IMR-90 (cell line): Measurements from ENCODE around the gene CEP128. TPM values are rescaled to one million over a fixed set of nuclear protein-coding genes. Genes with fewer than 3 reads are reported as not detected.
A peak's percentile ranks its signal among the peaks of the same experiment; 100 is the strongest.

Experiments
- ATAC-seq: fragments of 200-7000 bp; cut with Tn5 transposase; 2 replicates; pipeline ENCODE4 v1.9.1; 2020; ENCODE audit warnings: low read depth, mild to moderate bottlenecking, moderate library complexity
- BruUV-seq: library from RNA; stranded (reverse); fragments of 400-500 nt; replicated peaks from 2 replicates; lab custom pipeline; 2021; lab: Mats Ljungman, UMichigan
- CTCF ChIA-PET: fragments of 300-600 bp; formaldehyde crosslinking; extraction: SDS; loops from one replicate; lab custom pipeline; 2021; ENCODE audit warnings: antibody characterized with exemption; lab: Yijun Ruan, JAX
- POLR2A ChIA-PET: fragments of 300-600 bp; sonication (Branson Sonifier 250); formaldehyde crosslinking; loops from one replicate; lab custom pipeline; 2022; ENCODE audit warnings: antibody characterized with exemption; ENCODE audit not compliant: unreplicated experiment; lab: Charles Lee
- DNase-seq: peaks from one replicate; pipeline ENCODE4 v3.0.0; 2013
- H2AFZ ChIP-seq: replicated peaks from 2 replicates; pipeline ENCODE3; 2013; ENCODE audit warnings: low read length, mild to moderate bottlenecking; ENCODE audit not compliant: poor library complexity
- H2AK5ac ChIP-seq: 2 replicates; pipeline ENCODE4 v1.6.1; 2013; ENCODE audit warnings: low read depth, low read length, inconsistent platforms
- H2AK9ac ChIP-seq: replicated peaks from 2 replicates; pipeline ENCODE3; 2013; ENCODE audit warnings: mild to moderate bottlenecking, low read depth, low read length, moderate library complexity; ENCODE audit not compliant: poor library complexity
- H2BK120ac ChIP-seq: 2 replicates; pipeline ENCODE4 v1.6.1; 2013; ENCODE audit warnings: low read depth, low read length, inconsistent platforms
- H2BK15ac ChIP-seq: 3 replicates; pipeline ENCODE4 v1.6.1; 2013; ENCODE audit warnings: low read depth, low read length, inconsistent platforms
- H2BK20ac ChIP-seq: 2 replicates; pipeline ENCODE4 v1.6.1; 2013; ENCODE audit warnings: low read depth, mild to moderate bottlenecking, inconsistent platforms, low read length, moderate library complexity
- H2BK5ac ChIP-seq: 2 replicates; pipeline ENCODE4 v1.6.1; 2013; ENCODE audit warnings: mild to moderate bottlenecking, low read depth, low read length, inconsistent platforms; ENCODE audit not compliant: poor library complexity, severe bottlenecking
- H3K14ac ChIP-seq: replicated peaks from 2 replicates; pipeline ENCODE4 v1.6.1; 2013; ENCODE audit warnings: low read depth, low read length, inconsistent platforms
- H3K18ac ChIP-seq: 2 replicates; pipeline ENCODE4 v1.6.1; 2013; ENCODE audit warnings: low read depth, low read length, control low read depth
- H3K23ac ChIP-seq: 2 replicates; pipeline ENCODE4 v1.6.1; 2013; ENCODE audit warnings: low read depth, low read length, inconsistent platforms
- H3K27ac ChIP-seq: 2 replicates; pipeline ENCODE4 v1.5.1; 2013; ENCODE audit warnings: mild to moderate bottlenecking, control low read depth, low read length; ENCODE audit not compliant: insufficient read depth
- H3K27me3 ChIP-seq: 2 replicates; pipeline ENCODE4 v1.6.1; 2013; ENCODE audit warnings: low read length; ENCODE audit not compliant: control insufficient read depth, insufficient read depth
- H3K36me3 ChIP-seq: 2 replicates; pipeline ENCODE4 v1.6.1; 2013; ENCODE audit warnings: low read length, mixed read lengths; ENCODE audit not compliant: control insufficient read depth, insufficient read depth
- H3K4ac ChIP-seq: 2 replicates; pipeline ENCODE4 v1.6.1; 2013; ENCODE audit warnings: low read depth, low read length, inconsistent platforms
- H3K4me1 ChIP-seq: 2 replicates; pipeline ENCODE4 v1.6.1; 2013; ENCODE audit warnings: low read length, mixed read lengths; ENCODE audit not compliant: control insufficient read depth, insufficient read depth
- H3K4me2 ChIP-seq: 2 replicates; pipeline ENCODE4 v1.6.1; 2013; ENCODE audit warnings: low read depth, mild to moderate bottlenecking, control low read depth, low read length, moderate library complexity
- H3K4me3 ChIP-seq: 2 replicates; pipeline ENCODE4 v1.5.1; 2013; ENCODE audit warnings: low read depth, mild to moderate bottlenecking, control low read depth, low read length, moderate library complexity; ENCODE audit not compliant: insufficient read depth
- H3K56ac ChIP-seq: 2 replicates; pipeline ENCODE4 v1.6.1; 2013; ENCODE audit warnings: low read length, inconsistent platforms; ENCODE audit not compliant: insufficient read depth; ENCODE audit errors: extremely low read depth
- H3K79me1 ChIP-seq, 2 experiments: 2 replicates each; pipeline ENCODE4 v1.6.1; 2013; ENCODE audit warnings: low read length in 2 of 2, inconsistent platforms in 1 of 2, low read depth in 1 of 2
- H3K9ac ChIP-seq: 2 replicates; pipeline ENCODE4 v1.6.1; 2013; ENCODE audit warnings: low read depth, low read length, control low read depth
- H3K9me1 ChIP-seq: 2 replicates; pipeline ENCODE4 v1.6.1; 2013; ENCODE audit warnings: low read length, inconsistent platforms; ENCODE audit not compliant: insufficient read depth
- H3K9me3 ChIP-seq: 2 replicates; pipeline ENCODE4 v1.6.1; 2013; ENCODE audit warnings: low read length; ENCODE audit not compliant: control insufficient read depth, insufficient read depth
- H4K20me1 ChIP-seq: 2 replicates; pipeline ENCODE4 v1.6.1; 2013; ENCODE audit warnings: low read length, inconsistent platforms; ENCODE audit not compliant: insufficient read depth
- H4K5ac ChIP-seq: 2 replicates; pipeline ENCODE4 v1.6.1; 2013; ENCODE audit warnings: mild to moderate bottlenecking, low read depth, low read length, control low read depth
- H4K8ac ChIP-seq, 2 experiments: 2 replicates each; pipeline ENCODE4 v1.6.1; 2013; ENCODE audit warnings: low read depth in 2 of 2, low read length in 2 of 2, control low read depth in 1 of 2, inconsistent platforms in 1 of 2
- H4K91ac ChIP-seq: 2 replicates; pipeline ENCODE4 v1.6.1; 2013; ENCODE audit warnings: low read depth, low read length, inconsistent platforms; ENCODE audit not compliant: insufficient read depth
- MAFK ChIP-seq: IDR thresholded peaks from 2 replicates; pipeline ENCODE4 v1.6.1; 2012; ENCODE audit warnings: low read depth, low read length, improper control_type of control experiment
- MAZ ChIP-seq: IDR thresholded peaks from 2 replicates; pipeline ENCODE4 v1.6.1; 2012; ENCODE audit warnings: low read depth, mild to moderate bottlenecking, low read length, improper control_type of control experiment, moderate library complexity, borderline replicate concordance
- WGBS, 2 experiments: methylation state at CpG; one replicate each; pipeline versions ENCODE4 v1.1.5 to v1.1.7; 2013; ENCODE audit warnings: missing lambda C conversion rate in 2 of 2; ENCODE audit not compliant: insufficient read length in 1 of 2; ENCODE audit errors: extremely low coverage in 2 of 2; 5-methylcytosine and 5-hydroxymethylcytosine counted together
- dilution Hi-C: fragments of 300-500 bp; cut with HindIII; formaldehyde crosslinking; loops from one replicate; pipeline ENCODE4 v1.14.3; 2018; ENCODE audit warnings: low sequenced_read_pairs; ENCODE audit not compliant: unreplicated experiment
- in situ Hi-C: fragments of 300-500 bp; cut with MboI; formaldehyde crosslinking; loops from 3 replicates; pipeline ENCODE4 v1.14.3; 2019; ENCODE audit warnings: low sequenced_read_pairs, inconsistent platforms, mixed read lengths
- intact Hi-C: fragments of 100-400 bp; cut with micrococcal nuclease; formaldehyde crosslinking; loops from 2 replicates; pipeline ENCODE4 v1.10.0; 2022
- polyA plus RNA-seq, 3 experiments: library from polyadenylated mRNA; depleted of rRNA; stranded (reverse); fragments of >200 nt; gene quantifications; 2 replicates each; pipeline ENCODE4 v1.2.3, GENCODE V29; 2012; ENCODE audit warnings: low replicate concordance in 1 of 3
- total RNA-seq: library from RNA; depleted of rRNA; stranded (reverse); fragments of >200 nt; gene quantifications from 2 replicates; pipeline ENCODE4 v1.2.3, GENCODE V29; 2012

The CEP128 gene
- total and polyA plus RNA-seq, 2 of the 4 experiments (the other 2 are of a cell fraction): 1.9 to 5.7 TPM

GRCh38 chr14:80764921-80765507 lies 176.5 kb downstream of the CEP128 start:
- Histone ChIP-seq H4K5ac (no peak overlapping the region), H3K4me3 (no peak overlapping the region), H4K8ac (no peak overlapping the region), H2BK5ac (no peak overlapping the region), H3K27me3 (no peaks in the 10 kb centered on the region), H3K23ac (no peak overlapping the region), H3K4me1 (peaks cover 3% of the 10 kb centered on the region; the same call in 1 of the 2 replicates), H2BK15ac (0 out of 3 replicates have a peak overlapping the region, but pooled peaks have one; percentile 31), H3K4me2 (no peak overlapping the region), H2BK120ac (0 out of 2 replicates have a peak overlapping the region, but pooled peaks have one; percentile 30), H3K27ac (no peak overlapping the region), H3K18ac (no peak overlapping the region), H3K56ac (no peak overlapping the region), H2AK9ac (no peak overlapping the region), H3K79me1 (no peaks in the 10 kb centered on the region), H2AFZ (no peak overlapping the region), H2AK5ac (0 out of 2 replicates have a peak overlapping the region, but pooled peaks have one; percentile 18), H3K14ac (no peak overlapping the region), H4K91ac (no peak overlapping the region), H3K9ac (no peak overlapping the region), H2BK20ac (no peak overlapping the region), H3K9me1 (no peaks in the 10 kb centered on the region), H3K4ac (no peak overlapping the region), H3K36me3 (no peaks in the 10 kb centered on the region), H3K9me3 (no peaks in the 10 kb centered on the region), H4K20me1 (no peaks in the 10 kb centered on the region)
- dilution Hi-C loops: no loop called here
- ATAC-seq: no peak
- intact Hi-C loops: no loop called here
- in situ Hi-C loops: no loop called here
- DNase-seq: no peak
- no TSS peak for BruUV-seq
- ChIA-PET CTCF (no interaction called here), POLR2A (no interaction called here)
- TF ChIP-seq MAZ: no peak
- TF ChIP-seq MAFK: peak; percentile 50; the same call in 1 of the 2 replicates
- WGBS, 2 experiments: no CpG with 5 or more reads among the region's 6 CpGs
